ENCODE measurements around the gene EXOC2.

DNA sequence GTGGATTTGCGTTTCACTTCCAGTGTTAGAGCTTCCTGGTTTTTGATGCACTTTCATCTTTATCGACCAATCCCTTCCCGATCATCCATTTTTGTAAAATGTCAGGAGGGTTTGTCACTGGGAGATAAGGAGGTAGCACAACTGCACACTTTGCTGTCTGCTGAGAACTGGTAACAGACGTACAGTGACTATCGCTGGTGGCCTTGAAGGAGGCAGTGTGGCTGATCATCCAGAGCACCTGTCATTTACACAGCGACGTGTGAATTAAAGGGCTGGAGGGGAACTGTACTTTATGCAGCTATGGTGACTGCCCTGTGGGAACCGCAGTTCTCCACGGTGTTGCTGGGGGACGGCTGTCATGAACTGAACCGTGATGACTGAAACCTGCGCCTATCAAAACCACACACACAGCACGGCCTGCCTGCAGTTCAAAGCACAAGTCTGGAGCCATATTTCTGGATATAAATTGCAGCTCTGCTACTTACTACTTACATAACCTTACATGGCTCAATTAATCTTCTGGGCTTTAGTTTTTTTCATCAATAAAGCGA lies 86.0 kb downstream of the EXOC2 start:
- no peak for TF ChIP-seq EZH2 (IDR thresholded peaks at IDR 0.05; ENCODE audit: borderline replicate concordance, low read length)
- TF ChIP-seq, protein P1, sequence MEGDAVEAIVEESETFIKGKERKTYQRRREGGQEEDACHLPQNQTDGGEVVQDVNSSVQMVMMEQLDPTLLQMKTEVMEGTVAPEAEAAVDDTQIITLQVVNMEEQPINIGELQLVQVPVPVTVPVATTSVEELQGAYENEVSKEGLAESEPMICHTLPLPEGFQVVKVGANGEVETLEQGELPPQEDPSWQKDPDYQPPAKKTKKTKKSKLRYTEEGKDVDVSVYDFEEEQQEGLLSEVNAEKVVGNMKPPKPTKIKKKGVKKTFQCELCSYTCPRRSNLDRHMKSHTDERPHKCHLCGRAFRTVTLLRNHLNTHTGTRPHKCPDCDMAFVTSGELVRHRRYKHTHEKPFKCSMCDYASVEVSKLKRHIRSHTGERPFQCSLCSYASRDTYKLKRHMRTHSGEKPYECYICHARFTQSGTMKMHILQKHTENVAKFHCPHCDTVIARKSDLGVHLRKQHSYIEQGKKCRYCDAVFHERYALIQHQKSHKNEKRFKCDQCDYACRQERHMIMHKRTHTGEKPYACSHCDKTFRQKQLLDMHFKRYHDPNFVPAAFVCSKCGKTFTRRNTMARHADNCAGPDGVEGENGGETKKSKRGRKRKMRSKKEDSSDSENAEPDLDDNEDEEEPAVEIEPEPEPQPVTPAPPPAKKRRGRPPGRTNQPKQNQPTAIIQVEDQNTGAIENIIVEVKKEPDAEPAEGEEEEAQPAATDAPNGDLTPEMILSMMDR (IDR thresholded peaks at IDR 0.05; ENCODE audit: low read length): no peak

All from OCI-LY1 (cell line).